NCI-H1694 treated with DMSO at 0.1 percent for 48 hours (cell line): ENCODE results near the gene FAM20C.

Source experiments
- DNase-seq: peaks from one replicate; lab custom pipeline; 2025; lab: John Stamatoyannopoulos, UW

FAM20C gene

DNA sequence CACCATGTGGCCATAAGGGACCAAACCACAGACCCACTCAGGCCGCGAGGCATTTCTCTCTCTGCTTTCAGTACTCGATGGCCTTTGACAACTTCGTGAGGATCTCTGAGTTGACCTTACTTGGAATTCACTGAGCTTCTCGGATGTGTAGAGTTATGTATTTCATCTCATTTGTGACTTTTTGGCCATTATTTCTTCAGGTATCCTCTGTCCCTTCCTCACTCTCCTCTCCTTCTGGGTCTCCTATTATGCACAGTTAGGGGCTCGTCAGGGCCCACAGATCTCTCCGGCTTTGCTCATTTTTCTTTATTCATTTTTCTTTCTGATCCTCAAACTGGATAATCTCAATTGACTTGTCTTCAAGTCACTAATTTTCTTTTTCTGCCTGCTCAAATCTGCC, 81.0 kb downstream of the FAM20C start:
- no peak for DNase-seq

DNA sequence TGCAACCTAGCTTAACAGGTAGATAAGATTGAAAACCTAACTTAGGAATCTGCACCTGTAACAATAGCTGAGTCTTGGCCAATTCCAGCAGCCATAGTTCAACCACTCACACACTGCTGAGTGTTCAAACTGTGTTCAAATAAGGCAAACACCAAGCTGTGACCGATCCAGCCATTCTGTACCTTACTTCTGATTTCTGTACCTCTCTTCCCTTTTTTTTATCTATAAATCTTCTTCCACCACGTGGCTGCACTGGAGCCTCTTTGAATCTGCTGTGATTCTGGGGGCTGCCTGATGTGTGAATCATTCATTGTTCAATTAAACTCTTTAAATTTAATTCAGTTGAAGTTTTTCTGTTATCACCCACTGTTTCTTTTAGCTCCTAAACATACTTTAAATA, 81.9 kb downstream of the FAM20C start:
- DNase-seq: no peak

DNA sequence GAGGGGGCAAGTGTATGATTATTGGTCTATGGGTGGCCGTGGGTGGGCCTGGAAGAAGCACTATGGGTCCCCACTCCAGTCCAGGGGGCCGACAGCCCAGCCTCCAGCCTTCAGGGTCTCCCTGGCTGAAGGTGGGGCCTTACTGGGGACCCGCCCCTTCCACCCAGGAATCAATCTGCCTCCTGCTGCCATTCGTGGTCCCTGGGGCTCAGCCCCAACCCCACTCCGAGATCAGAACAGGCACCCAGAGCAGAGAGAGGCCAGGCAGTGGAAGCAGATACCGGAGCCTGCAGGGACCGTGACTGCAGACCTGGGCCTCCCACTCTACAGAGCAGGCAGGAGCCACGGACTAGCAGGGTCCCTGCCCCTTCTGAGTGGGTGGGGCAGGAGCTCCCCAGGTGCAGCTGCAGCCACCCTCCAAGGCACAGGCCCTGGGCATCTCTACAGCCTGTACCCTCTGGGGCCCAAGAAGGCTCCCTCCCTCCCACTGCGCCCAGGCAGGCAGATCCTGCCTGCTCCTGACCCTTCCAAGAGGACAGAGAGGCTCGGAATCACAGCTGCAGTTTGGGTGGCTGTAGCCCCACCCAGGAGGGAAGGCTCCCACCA, 84.0 kb downstream of the FAM20C start:
- no peak for DNase-seq

DNA sequence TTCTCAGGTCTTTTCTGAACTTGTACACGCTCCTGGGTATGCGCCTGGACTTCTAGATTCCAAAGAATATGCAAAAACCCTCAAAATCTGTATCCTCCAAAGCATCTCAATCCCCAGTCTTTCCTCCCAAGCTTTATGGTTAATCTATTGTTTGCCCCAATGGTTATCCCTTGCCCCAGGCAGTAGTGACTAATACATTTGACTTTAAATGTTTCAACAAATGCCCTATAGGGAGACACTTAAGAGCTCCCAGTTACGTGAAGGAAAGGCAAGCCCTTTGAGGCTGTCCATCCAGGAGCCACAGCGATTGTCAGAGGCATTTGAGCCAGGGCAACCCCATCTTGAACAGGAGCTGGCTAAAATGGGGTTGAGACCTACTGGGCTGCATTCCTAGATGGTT, 84.9 kb downstream of the FAM20C start:
- DNase-seq: no peak

DNA sequence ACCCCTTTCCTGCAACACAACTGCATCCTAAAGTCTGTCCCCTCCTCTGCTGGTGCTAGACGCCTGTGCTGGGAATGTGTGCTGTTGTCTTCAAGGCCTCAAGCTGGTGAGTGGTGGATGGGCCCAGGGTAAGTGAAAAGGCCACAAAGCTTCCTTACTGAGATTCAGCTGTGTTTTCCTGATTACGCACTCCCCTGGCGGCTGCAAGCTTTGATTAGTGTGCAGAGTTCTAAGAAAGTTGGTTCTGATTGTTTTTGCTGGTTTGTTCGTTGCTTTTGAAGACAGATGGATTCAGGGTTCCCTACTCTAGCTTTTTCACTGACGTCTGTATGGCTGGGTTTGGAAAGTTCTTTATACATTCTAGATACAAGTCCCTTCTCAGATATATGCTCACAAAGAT, 85.7 kb downstream of the FAM20C start:
- no peak for DNase-seq

DNA sequence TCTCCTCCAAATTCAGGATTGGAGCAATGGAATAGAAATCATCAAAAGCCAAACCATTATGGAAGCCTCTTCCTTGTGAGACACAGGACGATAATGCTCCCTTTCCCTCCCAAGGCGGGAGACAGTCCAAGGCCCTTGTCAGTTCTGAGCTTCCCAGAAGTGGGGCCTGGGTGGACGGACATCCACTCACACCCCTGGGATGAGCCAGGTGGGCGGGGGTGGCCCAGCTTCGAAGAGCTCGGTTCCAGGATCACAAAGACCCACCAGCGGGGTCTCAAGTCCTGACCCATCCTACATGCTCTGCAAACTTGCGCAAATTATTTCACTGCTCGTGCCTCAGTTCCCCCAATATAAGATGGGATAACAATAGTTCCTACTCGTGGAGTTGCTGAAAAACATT, 87.5 kb downstream of the FAM20C start:
- no peak for DNase-seq

DNA sequence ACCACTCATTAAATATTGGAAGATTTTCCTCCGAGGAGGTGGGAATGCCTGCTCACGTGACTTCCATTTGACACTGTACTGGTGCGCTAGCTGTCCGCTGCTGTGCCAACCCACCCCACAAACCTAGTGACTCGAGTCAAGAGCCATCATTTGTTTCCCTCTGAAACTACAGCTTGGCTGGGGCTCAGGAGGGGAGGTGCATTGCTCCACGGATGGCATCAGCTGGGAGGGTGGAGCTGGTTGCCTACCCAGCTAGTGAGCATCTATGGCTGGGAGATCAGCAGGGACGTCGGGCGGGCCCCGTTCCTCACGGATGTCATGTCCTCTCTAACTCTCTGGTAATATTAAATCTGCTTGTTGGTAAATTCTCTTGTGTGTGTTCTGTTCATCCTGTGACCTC, 88.1 kb downstream of the FAM20C start:
- DNase-seq: no peak

DNA sequence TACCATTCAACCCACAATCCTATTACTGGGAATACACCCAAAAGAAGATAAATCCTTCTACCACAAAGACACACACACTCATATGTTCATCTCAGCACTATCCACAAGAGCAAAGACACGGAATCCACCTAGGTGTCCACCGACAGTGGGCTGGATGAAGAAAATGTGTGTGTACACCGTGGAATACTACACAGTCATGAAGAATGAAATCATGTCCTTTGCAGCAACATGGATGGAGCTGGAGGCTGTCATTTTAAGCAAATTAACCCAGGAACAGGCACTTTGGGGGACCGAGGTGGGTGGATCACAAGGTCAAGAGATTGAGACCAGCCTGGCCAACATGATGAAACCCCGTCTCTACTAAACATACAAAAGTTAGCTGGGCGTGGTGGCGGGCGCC, 89.3 kb downstream of the FAM20C start:
- DNase-seq: no peak

DNA sequence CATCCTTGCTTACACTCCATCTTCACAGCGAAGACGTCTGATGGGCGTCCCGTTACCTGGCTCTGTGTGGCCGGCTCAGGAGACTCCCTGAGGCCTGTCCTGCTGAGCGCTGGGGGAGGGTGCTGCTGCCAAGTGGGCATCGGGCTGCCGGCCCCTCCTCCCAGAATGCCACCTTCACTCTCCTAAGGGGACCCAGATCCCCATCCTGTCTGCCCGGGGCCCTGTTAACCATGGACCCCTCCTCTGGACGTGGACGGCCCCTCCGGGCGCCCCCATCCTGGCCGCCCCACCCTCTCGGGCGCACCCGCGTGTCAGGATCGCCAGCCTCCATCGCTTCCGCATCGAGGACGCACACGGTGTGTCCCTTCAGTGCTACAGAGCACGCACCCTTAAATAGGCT, 90.2 kb downstream of the FAM20C start:
- no peak for DNase-seq

DNA sequence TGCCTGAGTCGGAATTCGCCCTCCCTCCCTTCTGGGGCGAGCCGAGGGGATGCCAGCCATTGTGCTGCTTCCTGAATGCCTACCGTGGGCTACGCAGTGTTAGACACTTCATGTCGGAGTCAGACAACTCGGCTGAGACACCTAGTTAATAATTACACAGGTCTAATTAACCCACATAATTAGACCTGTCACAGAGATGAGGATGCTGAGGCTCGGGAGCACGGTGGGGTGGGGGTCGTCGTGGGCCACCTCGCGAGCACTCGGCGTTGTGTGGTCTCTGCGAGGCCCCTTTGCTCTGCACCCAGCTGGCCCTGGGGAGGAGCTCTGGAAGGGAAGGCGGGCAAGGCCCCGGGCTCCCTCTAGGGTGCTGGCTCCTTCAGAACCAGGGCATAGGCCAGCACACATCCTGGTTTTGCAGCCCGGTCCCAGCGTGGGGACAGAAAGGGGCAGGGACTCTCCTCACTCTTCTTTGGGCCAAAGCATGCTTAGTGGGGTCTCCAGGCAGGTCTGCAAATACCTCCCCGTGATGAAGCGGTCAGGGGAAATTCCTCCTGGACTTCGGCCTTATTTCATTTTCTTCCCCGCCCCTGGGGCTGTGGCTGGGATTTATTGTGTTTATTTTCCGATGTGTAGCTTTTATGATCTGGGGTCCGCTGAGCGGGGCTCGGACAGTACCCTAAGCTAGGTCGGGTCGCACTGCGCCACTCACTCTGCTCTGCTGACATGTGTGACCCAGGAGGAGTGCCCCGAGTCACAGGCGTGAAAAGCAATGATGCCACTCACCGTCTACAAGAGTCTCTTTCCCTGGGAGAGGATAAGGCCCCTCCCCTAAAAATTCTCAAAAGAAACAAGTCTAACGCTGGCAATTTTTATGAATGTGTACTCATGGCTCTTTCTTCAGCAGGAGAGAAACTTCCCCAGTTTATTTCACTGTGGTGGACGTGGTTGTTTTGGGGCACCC, 92.7 kb downstream of the FAM20C start:
- DNase-seq: no peak

DNA sequence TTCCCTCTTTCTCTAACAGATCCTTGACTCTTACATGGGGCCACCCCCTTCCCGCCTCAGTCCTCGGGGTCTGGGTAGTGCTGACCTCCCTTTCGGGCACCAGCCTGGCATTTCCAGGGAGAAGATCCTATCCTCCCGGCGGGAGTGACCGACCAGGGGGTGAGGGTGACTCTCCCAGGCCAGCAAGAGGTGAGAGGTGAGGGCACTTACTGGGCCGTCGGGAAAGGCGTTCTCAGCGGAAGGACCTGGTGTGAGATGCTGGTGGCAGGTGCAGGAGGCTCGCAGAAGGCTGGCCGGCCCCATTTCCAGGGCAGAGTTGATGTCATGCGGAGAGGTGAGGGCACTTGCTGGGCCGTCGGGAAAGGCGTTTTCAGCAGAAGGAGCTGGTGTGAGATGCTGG, 93.4 kb downstream of the FAM20C start:
- no peak for DNase-seq

DNA sequence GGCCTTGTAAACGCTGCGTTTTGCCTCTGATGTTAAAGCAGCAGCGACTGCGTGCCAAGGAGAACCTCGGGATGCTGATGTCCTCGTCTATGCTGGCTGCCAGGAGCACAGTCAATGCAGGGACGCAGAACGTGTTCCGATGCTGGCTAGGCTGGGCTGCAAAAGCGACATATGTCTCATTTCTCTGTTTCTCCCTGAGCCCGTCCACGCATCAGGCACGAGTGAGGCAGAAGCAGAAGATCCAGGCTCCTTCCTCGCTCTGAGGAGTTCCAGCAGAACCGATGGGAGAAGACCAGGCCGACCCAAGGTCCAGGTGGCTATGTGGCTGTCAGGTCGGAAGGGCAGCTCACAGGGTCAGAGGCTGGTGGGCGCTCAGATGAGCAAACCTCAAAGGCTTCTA, 93.9 kb downstream of the FAM20C start:
- DNase-seq: no peak

DNA sequence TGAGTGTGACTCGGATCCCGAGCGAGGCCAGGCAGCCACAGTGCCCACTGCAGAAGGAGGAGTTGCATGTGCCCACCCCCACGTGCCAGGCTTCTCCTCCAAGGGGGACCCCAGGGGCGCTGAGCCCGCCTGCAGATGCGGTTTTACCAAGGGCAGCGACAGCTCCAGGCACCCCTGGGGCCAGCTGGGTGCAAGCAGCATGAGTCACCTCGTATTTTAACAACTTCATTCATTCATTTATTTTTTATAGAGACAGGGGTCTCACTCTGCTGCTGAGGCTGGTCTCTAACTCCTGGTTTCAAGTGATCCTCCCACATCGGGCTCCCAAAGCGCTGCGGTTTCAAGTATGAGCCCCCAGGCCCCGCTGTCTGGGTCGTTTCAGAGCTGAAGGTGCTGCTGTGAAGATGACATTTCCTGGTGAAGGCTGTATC, 96.3 kb downstream of the FAM20C start:
- no peak for DNase-seq

DNA sequence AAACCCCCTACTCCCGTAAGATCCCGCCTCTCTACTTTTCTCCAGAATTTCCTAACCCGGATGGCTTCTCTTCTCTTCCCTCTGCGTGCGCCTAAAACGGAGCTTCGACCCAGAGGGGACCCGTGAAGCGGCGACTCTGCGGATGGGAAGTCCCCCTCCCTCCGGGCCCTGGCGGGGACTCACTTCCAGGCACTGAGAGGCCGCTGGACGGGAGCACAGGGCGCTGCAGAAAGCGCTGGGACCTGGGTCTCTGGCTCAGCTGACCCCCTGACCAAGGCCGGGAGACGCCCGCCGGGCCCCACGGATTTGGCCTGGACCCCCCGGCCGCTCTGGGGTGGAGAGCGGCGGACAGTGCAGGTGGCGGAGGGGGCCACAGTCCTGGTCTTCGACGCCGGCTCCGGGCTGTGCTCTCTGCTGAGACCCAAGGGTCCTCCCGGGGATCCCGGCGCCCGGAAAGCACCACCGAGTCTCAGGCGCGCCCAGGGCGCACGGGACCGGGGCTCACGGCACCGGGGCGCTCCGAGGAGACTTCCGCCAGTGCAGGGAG, 96.9 kb downstream of the FAM20C start:
- no peak for DNase-seq

DNA sequence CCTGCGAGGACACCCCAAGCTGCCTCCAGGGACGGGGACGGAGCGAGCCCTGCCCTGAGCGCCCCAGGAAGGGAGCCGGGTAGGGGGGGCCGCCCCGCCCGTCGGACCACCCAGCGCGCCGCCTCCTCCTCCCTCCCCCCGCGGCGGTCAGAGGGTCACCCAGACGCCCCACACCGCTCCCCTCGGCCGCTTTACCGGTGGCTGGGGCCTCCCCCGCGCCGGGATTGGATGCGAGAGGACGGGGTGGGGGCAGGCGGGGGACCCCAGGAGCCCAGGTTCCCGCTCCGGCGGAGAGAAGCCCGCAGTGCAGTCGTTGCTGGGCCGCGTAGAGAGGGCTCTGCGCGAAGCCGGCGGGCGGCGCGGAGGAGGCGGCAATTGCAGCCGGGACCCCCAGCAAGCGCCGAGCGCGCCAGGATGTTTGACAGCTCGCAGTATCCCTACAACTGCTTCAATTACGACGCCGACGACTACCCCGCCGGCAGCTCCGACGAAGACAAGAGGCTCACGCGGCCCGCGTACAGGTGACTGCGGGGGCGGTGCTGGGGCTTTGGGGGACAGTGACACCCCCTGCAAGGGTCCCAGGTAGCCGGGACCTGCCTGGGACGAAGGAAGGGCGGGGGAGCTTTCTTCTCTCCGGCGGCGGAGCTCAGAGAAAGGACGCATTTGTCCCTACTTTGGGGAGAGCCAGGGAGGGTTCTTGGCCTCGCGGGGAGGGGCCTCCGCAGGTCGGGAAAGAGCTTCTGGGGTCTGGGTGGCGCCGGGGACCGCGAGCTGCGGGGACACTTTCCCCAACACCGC, 97.6 kb downstream of the FAM20C start, which contains the start of gene FOXL3:
Gene FOXL3 (plus strand): TSS at position 415 of the 798 bp plus-strand sequence. CDS start 0 bp downstream, at position 415.
- no peak for DNase-seq

DNA sequence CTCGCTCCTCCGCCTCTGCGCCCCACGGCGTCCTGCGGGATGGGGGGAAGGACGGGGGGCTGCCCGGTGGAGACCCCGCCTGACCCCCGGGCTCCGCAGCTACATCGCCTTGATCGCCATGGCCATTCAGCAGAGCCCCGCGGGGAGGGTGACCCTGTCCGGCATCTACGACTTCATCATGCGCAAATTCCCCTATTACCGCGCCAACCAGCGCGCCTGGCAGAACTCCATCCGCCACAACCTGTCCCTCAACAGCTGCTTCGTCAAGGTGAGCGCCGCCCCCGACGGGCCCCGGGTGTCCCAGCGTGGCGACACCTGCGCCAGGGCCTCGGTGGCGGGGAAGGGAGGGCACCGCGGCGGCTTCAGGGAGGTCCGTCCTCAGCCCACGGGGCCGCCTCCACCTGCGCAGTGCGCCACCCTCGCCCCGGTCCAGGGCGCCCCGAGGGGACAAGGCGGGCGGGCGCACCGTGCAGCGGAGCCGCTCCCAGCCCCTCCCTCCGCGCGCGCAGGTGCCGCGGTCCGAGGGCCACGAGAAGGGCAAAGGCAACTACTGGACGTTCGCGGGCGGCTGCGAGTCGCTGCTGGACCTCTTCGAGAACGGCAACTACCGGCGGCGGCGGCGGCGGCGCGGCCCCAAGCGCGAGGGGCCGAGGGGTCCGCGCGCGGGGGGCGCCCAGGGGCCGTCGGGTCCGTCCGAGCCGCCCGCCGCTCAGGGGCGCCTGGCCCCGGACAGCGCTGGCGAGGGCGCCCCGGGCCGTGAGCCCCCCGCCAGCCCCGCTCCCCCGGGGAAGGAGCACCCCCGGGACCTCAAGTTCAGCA, 98.4 kb downstream of the FAM20C start:
- DNase-seq: no peak

DNA sequence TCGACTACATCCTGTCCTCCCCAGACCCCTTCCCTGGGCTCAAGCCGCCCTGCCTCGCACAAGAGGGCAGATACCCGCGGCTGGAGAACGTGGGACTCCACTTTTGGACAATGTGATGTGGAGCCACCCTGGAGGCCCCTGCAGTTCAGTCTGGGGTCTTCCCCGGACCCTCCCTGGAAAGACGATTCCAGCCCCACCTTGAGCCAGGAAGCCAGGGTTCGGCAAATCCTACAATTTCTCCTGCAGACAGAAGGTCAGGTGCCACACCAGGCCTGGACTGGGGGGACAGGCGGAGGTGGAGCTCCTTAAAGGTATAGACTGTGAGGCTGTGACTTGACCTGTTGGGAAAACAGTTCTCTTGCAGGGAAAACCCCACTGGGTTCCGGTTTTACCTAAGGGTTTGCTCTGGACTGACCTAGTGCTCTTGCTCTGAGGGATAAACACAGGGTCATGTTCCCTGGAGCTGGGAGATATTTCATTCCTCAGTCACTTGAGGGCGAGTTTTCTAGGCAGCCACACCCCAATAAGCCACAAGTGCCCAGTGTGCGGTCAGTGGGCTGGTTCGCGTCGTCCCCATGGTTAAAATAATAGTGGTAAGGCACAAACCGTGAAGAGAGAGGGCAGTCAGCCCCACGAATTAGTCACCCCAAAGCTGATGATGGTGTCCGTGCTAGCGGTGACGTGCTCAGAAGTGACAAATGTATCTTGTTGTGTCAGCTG, 99.2 kb downstream of the FAM20C start:
- no peak for DNase-seq

DNA sequence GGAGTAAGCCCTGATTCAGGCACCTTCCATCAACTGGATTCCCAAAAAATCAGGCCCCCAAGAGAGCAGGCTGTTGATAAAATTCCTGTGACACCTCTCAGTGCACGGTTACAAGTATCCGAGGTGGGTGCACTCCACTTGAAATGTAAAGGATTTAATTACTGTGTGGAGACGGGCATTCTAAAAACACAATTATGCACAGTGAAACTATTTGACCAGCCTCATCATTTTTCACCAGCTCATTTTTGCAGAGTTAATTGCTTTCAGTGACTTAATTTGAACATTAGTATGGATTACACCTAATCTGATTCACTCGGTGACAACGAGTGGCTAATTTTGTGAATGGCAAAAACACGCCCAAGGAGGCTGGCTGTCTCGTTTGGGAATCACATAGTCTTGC, 99.9 kb downstream of the FAM20C start:
- no peak for DNase-seq

DNA sequence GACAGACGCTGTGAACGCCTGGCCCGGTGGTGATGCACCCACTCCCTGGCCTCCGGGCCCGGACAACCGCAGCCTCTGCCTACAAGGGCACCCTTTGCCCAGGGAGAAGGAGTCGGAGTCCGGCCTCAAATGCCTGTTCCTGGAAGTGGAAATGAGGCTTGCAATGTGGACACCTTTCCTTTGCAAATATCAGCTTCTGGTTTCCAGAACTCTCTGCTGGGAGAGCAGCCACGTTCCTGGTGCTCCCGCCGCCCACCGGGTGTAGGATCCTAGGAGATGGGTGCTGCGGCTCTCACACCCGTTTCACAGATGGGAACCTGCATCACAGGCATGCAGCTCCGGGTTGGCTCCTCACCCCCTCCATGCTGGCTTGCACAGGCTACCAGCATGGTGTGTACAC, 100.5 kb downstream of the FAM20C start:
- DNase-seq: no peak

DNA sequence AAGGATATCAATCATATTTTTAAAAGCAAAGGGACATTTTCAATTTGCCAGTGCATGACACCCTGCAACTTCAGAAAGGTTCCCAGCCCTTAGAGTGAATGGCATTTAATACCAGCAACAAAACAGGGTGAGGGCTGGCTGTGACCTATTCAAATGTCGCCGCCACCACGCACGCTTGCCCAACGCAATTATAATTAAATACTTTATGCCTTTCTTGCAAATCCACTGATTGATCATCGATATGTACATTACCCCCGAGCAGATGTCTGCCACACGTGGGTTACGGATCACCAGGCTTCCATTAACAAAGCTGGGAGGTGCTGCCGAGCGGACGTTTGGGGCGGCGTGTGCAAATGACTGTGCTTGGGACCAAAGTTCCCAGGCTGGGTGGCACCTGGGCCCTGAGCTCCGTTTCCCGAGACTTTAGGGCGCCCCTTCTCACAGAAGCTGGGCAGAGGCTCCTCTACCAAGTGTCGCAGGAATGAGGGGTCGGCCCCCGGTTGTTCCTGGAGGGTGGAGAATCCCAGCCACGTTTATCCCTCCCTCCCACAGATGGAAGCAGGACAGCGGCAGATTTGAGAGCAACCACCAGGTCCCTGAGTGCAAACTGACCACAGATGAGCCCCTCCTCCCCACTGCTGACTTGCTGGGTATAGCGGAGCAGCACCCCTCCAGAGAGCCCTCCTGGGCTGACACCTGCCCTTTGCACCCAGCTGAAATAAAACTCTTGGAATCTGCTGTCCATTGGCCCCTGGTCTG, 101.5 kb downstream of the FAM20C start:
- no peak for DNase-seq
